UCSD-AML1 (cell line): Measurements from ENCODE around the gene ESRP2.
A peak's percentile ranks its signal among the peaks of the same experiment; 100 is the strongest.

Experiments
- DNase-seq: peaks from one replicate; lab custom pipeline; 2025; ENCODE audit not compliant: unreplicated experiment; lab: John Stamatoyannopoulos, UW

The ESRP2 gene

DNA sequence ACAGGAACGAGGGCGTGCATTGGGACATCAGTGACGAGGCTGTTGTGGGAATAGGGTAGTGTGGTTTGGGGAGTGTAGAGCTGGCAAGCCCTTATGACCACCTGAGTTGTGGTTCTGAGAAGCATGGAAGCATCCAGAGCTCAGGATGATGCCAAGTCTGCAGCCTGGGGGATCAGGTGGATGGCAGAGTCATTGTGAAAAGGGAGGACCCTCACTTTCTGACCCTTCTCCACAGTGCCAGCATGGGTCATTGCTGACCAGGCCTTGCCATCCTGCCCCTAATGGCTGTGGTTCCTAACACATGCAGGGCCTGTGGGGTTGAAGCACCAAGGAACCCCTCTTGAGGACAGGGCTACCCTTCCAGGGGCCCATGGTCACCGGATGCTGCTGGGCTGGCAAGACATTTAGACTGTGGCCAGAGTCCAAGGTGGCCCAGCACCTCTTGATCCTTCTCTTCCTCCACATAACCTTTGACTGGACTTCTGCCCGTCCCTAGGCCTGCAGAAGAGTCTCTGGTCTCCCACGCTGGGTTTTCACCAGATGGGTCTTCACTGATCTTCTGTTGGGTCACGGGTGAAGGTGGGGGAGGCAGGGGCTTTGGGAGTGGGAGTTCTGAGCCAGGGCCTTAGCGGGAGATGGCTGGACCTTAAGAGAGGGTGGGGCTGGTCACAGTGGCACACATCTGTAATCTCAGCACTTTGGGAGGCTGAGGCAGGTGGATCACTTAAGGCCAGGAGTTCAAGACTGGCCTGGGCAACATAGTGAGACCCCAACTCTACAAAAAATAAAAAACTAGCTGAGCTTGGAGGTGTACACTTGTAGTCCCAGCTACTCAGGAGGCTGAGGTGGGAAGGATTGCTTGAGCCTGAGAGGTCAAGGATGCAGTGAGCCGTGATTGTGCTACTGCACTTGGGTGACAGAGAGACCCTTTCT, 7.3 kb upstream of the ESRP2 start:
- DNase-seq: no peak

DNA sequence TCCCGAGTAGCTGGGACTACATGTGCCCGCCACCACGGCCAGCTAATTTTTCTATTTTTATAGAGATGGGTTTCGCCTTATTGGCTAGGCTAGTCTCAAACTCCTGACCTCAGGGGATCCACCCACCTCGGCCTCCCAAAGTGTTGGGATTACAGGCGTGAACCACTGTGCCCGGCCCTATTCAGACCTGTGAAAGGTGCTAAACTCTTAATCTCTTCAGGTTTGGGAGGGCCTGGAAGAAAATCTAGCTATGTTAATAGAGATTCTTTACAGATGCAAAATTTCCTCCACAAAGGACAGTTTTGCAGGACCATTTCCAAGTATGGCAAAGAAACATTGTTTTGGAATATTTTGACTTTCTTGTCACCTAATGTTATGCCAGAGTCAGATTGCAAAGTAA, 6.2 kb upstream of the ESRP2 start:
- no peak for DNase-seq

DNA sequence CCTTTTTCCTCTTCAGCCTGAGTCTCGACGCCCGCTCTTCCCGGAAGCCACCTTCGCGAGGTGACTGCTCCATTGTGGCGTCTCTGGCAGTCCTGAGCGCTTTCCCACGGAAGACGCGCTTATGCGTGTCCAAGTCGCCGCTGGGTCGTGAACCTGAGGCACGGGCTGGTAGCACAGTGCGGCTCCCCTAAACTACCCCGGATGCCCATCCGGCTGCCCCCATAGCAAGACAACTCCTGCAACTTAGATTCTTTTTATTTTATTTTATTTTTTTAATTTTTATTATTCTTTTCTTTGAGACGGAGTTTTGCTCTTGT, 2.1 kb upstream of the ESRP2 start:
- no peak for DNase-seq

GRCh38 chr16:68237243-68238028, 1.5 kb upstream of the ESRP2 start:
- peak; percentile 98 for DNase-seq

DNA sequence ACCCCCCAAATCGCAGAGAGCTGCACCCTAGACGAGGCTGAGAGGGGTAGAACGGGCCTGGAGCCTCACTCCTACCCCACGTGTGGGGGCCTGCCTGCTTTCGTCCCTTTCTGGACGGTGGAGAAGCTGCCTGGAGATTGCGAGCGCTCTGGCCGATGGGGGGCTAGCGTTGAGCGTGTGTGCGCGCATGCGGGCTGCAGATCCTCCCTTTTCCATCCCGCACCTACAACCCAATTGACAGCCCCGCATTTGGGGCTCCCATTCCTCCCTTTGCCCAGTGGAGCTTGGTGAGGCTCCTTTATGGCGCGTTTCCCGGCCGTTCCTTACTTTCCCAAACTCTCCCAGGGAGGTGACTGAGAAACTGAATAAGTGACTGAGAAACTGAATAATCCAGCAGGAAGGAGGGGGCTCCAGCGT, 907 bp upstream of the ESRP2 start:
- no peak for DNase-seq

GRCh38 chr16:68236137-68236825, 354 bp upstream of the ESRP2 start:
- DNase-seq: no peak

GRCh38 chr16:68235108-68235886, 630 bp downstream of the ESRP2 start:
- DNase-seq: no peak

DNA sequence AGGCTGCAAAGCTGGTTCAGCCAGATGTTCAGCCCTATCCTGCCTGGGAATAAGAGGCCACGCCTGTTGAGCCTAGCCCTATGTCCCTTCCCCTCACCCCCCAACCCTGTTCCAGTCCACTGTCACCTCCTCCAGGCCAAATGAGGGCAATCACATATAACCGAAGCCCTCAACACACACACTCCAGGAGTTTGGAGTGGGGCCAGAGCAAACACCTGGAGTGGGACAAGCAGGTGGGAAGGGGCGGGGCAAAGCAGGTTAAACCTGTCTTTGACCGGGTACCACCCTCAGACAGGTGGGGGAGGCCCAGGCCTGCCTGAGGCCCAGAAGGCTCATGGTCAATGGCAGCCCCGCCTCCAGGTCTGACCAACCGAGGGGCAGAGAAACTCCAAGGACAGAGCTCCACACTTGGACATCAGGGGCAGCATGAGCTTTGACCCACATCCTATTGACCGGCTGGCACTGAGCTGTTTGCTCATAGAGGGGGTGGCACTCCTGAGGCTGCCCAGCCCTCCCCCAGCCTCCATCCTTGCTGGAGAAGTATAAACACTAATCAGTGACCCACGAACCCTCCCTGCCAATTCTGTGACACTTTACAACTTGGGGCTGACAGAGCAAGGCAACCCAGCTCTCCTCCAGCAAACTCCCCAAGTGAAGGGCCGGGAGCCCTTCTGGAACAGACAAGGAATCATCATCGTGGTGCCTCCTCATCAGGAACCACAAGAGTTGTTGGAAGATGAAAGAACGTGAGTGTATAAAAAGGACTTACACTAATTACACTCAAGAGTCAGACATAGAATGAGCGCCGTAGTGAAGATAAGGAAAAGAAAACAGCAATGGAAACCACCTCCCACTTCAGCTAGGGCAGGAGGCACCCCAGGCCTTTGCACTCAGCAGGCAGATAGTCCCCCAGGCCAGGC, 1.5 kb downstream of the ESRP2 start:
- DNase-seq: peak; percentile 33

DNA sequence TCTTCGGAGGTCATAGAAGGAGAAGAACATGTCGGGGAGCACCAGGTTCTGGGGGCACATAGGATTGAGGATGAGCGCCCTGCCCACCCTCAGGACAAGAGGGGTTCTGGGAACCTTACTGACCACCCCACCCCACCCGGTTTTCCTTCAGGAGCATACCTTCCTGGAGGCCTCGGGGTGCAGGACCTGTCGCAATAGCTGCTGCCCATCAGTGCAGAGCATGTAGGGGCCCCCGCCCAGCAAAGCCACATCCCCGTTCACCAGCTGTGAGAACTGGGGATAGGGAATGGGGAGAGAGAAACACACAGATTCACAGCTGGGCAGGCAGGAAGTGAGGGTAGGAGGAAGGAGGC, 2.1 kb downstream of the ESRP2 start:
- DNase-seq: no peak

- no peak for DNase-seq
Measured at GRCh38 chr16:68233085-68233834, 2.7 kb downstream of the ESRP2 start.

DNA sequence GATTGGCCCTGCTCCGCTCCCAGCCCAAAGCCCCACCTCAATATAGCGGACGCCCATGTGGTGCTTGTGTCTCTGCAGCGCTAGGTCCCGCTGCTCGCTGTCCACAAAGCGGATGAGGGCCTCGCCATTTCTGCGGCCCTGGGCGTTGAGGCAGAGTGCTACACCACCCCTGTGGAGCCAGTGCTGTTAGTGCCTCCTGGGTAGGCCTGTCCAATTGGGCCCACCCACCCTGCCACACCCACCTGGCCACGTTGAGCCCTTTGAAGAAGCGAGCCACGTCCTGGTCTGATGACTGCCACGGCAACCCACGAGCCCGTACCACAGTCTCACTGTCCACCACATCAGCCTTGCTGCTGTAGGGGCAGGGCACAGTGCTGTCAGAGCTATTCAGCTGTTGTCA, 3.6 kb downstream of the ESRP2 start:
- DNase-seq: no peak

DNA sequence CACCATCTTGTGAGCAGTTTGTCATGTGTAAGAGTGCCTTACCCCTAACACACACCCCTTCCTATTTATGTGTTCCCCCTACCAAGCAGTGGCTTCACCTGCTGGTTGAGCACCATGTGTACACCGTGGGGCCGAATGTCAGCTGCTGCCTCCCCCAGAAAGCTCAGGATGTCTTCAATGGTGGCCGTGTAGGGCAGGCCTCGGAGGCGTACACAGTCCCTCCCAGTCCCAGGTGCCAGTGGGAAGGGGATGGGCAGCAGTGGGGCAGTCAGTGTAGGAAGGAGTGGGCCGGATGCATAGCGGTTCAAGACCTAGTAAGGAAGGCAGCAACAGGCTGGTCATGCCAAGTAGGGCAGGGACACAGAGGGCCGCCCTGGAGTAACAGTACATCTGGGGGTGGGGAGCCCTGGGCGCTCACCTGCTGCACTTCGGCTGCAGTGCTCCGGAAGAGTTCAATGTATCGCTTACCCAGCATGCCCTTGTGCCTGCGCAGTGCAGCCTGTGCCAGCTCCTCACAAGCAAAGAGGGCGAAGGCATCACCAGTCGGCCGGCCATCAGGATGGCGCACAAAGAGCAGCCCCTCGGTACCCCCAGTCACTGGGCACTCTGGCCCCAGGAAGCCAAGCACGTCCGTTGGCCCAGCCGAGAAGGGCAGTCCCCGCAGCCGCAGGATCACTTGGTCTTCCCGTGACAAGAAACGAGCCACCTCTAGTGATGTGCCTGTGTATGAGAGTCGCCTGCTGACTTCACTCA, 4.4 kb downstream of the ESRP2 start:
- no peak for DNase-seq

GRCh38 chr16:68230956-68231355, 5.0 kb downstream of the ESRP2 start:
- no peak for DNase-seq

DNA sequence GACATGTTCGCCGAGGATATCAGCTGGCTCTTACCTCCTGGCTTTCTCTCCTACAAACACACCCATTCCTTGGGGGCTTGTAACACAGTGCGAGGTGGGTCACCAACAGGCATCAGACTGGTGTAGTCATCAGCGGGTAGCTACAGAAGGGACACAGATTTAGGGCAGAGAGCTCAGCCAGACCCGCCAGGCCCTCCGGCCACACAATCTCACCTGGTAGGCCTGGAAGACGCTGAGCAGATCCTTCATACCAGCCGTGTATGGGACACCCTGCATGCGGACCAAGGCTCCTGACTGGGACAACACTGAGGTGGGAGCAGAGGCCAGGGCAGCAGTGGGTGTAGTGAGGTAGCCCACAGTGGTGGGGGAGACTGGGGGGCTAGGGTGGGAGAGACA, 5.8 kb downstream of the ESRP2 start:
- DNase-seq: no peak

DNA sequence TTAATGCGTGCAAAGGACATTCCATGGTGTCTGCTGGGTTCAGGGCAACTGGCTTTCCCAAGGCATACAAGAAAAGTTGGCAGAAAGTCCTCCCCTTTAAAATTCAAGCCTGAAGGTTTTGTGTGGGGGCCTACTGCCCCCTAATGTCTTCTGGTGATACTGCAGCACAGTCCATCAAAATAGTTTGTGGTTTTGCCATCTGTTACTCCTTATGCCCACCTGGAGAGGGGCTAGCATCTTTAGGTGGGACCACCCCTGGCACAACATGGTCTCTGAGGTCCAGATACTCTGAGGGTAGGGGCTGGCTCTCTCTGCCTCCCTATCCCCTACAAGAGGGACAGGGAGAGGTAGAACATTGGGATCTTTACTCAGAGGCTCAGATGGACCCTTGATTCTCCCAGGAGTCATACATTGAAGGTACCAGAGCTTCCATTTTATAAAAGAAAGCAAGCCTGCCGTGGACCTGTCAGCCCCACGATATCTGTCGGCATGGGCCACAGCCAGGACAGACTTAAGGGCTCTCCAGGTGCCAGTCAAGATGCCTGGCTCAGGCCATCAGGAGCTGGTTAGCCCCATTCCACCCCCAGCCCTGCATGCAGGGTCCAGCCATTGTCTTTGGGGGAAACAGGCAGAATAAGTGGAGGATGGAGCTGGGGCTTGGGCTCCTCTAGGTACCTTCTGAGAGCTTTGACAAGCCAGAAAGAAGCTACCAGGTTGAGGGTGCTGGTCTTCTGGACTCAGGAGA, 6.3 kb downstream of the ESRP2 start:
- peak; percentile 35 for DNase-seq

GRCh38 chr16:68228652-68229051, 7.3 kb downstream of the ESRP2 start:
- DNase-seq: no peak

- DNase-seq: no peak
Measured at GRCh38 chr16:68227850-68228553, 7.9 kb downstream of the ESRP2 start.
